Jurkat, Clone E6-1 (cell line): ENCODE data around the gene COQ8B. TPM values are rescaled to one million over a fixed set of nuclear protein-coding genes. Genes with fewer than 3 reads are reported as not detected.
"Not testable (repeated sequence)": the region's sequence is repeated elsewhere in the genome, so short reads cannot be mapped to it uniquely, and the experiment has no call there.

Experiments used
- DNase-seq: peaks from one replicate; pipeline ENCODE4 v3.0.0-alpha.2; 2011; ENCODE audit warnings: low read depth, low spot score
- H3K4me3 ChIP-seq: 2 replicates; pipeline ENCODE4 v1.5.1; 2011; ENCODE audit warnings: mild to moderate bottlenecking, low read length, control low read depth, moderate library complexity
- polyA plus RNA-seq: library from polyadenylated mRNA; unstranded; fragments of >200 nt; gene quantifications from one replicate; pipeline ENCODE4 v1.2.1, GENCODE V29; 2012; ENCODE audit warnings: missing spikeins; ENCODE audit not compliant: insufficient read length, insufficient read depth

COQ8B gene
- polyA plus RNA-seq, result 30.5 TPM

GRCh38 chr19:40716482-40717324 lies at the start of gene COQ8B, which contains the start of gene ITPKC:
Gene COQ8B, minus strand, starts transcription at chr19:40716886. Its CDS starts 2,254 bp downstream, at chr19:40714632.
Gene ITPKC, plus strand, starts transcription at chr19:40717112. Its CDS starts 24 bp downstream, at chr19:40717136.
- peak; percentile 92 for DNase-seq
- H3K4me3 ChIP-seq, result peak within 1 kb of the TSS; percentile 89

GRCh38 chr19:40766385-40766784 lies 49.7 kb upstream of the COQ8B start:
- H3K4me3 ChIP-seq, DNase-seq: not testable (repeated sequence)

GRCh38 chr19:40763963-40764362 lies 47.3 kb upstream of the COQ8B start:
- no peak for DNase-seq
- no peak overlapping the region for H3K4me3 ChIP-seq

GRCh38 chr19:40763526-40763925 lies 46.8 kb upstream of the COQ8B start:
- no peak for DNase-seq
- H3K4me3 ChIP-seq, result no peak overlapping the region

- DNase-seq, result no peak
- no peak overlapping the region for H3K4me3 ChIP-seq
Measured at GRCh38 chr19:40762754-40763470, 46.2 kb upstream of the COQ8B start.

- DNase-seq, result no peak
- H3K4me3 ChIP-seq, result no peak overlapping the region
Measured at GRCh38 chr19:40759352-40759751, 42.7 kb upstream of the COQ8B start.

- H3K4me3 ChIP-seq, result no peak overlapping the region
- no peak for DNase-seq
Measured at GRCh38 chr19:40758491-40758890, 41.8 kb upstream of the COQ8B start.

GRCh38 chr19:40756502-40757110 lies 39.9 kb upstream of the COQ8B start:
- no peak for DNase-seq
- H3K4me3 ChIP-seq, result no peak overlapping the region

- DNase-seq, result no peak
- no peak overlapping the region for H3K4me3 ChIP-seq
Measured at GRCh38 chr19:40755791-40756190, 39.1 kb upstream of the COQ8B start.

- H3K4me3 ChIP-seq, result no peak overlapping the region
- DNase-seq, result no peak
Measured at GRCh38 chr19:40755248-40755624, 38.5 kb upstream of the COQ8B start.

- DNase-seq, result no peak
- H3K4me3 ChIP-seq, result no peak overlapping the region
Measured at GRCh38 chr19:40754611-40755247, 38.0 kb upstream of the COQ8B start.

GRCh38 chr19:40752257-40752781 lies 35.6 kb upstream of the COQ8B start:
- peak overlapping the region; percentile 85 for H3K4me3 ChIP-seq
- no peak for DNase-seq

GRCh38 chr19:40750874-40751537 lies 34.3 kb upstream of the COQ8B start, which contains the start of gene SNRPA:
Gene SNRPA, plus strand, starts transcription at chr19:40751203. Its CDS starts 206 bp downstream, at chr19:40751409.
- peak; percentile 98 for DNase-seq
- H3K4me3 ChIP-seq, result peak within 1 kb of the TSS; percentile 85

GRCh38 chr19:40750058-40750873 lies 33.6 kb upstream of the COQ8B start, which contains the start of gene ACTMAP:
Gene ACTMAP, minus strand, starts transcription at chr19:40750477. Its CDS starts 674 bp downstream, at chr19:40749803.
- H3K4me3 ChIP-seq, result peak within 1 kb of the TSS; percentile 85

GRCh38 chr19:40747536-40747935 lies 30.9 kb upstream of the COQ8B start:
- DNase-seq, result no peak
- no peak overlapping the region for H3K4me3 ChIP-seq

More at GRCh38 chr19:40750058-40750873, 33.6 kb upstream of the COQ8B start, which contains the start of gene ACTMAP:
- DNase-seq, result peak; percentile 100

GRCh38 chr19:40745402-40745780 lies 28.7 kb upstream of the COQ8B start:
- no peak for DNase-seq
- no peak overlapping the region for H3K4me3 ChIP-seq

GRCh38 chr19:40744554-40745401 lies 28.1 kb upstream of the COQ8B start:
- H3K4me3 ChIP-seq, result no peak overlapping the region
- DNase-seq, result no peak
